Sigmoid colon (tissue), 7 donors: ENCODE data around the gene BNIP5. TPM values are rescaled to one million over a fixed set of nuclear protein-coding genes. Genes with fewer than 3 reads are reported as not detected.
"Not testable (repeated sequence)": the region's sequence is repeated elsewhere in the genome, so short reads cannot be mapped to it uniquely, and the experiment has no call there.

Source experiments
- DNase-seq: peaks from one replicate; pipeline ENCODE4 v3.0.0-alpha.2; 2019
- H3K27ac ChIP-seq, 4 donors: fragments of 200-600 bp; sonication (generic); one replicate each; pipeline ENCODE4 v1.5.1; 2016 to 2019; ENCODE audit warnings: mild to moderate bottlenecking in 1 of 4
- H3K27me3 ChIP-seq, 3 donors: fragments of 200-600 bp; sonication (generic); one replicate each; pipeline ENCODE4 v1.5.1; 2019; ENCODE audit warnings: mild to moderate bottlenecking in 1 of 3
- H3K36me3 ChIP-seq, 4 donors: fragments of 200-600 bp; sonication (generic); one replicate each; pipeline ENCODE4 v1.5.1; 2016 to 2019
- H3K4me1 ChIP-seq, 4 donors: fragments of 200-600 bp; sonication (generic); one replicate each; pipeline ENCODE4 v1.5.1; 2017 to 2019
- H3K4me3 ChIP-seq, 4 donors: fragments of 200-600 bp; sonication (generic); one replicate each; pipeline ENCODE4 v1.5.1; 2017 to 2019; ENCODE audit warnings: mild to moderate bottlenecking in 2 of 4, moderate library complexity in 1 of 4
- H3K9me3 ChIP-seq, 4 donors: fragments of 200-600 bp in 3 of 4; sonication (generic) in 3 of 4; one replicate each; pipeline versions ENCODE4 v1.5.1 to v1.6.1; 2013 to 2019
- EP300 ChIP-seq, 4 donors: sonication (generic); formaldehyde crosslinking; IDR thresholded peaks; one replicate each; pipeline ENCODE4 v1.6.1; 2017; ENCODE audit warnings: antibody characterized with exemption in 4 of 4
- POLR2A ChIP-seq, 2 donors: fragments of 450-650 bp; IDR thresholded peaks; one replicate each; pipeline ENCODE4 v1.6.1; 2016; ENCODE audit warnings: antibody characterized with exemption in 2 of 2, mild to moderate bottlenecking in 2 of 2, moderate library complexity in 2 of 2
- POLR2AphosphoS5 ChIP-seq, 4 donors: sonication (generic); formaldehyde crosslinking; IDR thresholded peaks; one replicate each; pipeline ENCODE4 v1.6.1; 2017; ENCODE audit warnings: antibody characterized with exemption in 4 of 4
- WGBS, 2 donors: extraction: QIAGEN DNeasy Blood & Tissue Kit; methylation state at CpG; one replicate each; pipeline ENCODE4 v1.1.7; 2013; 5-methylcytosine and 5-hydroxymethylcytosine counted together
- intact Hi-C: fragments of 100-400 bp; cut with DNase I; formaldehyde crosslinking; loops from one replicate; pipeline ENCODE4 v1.15.1; 2023
- polyA plus RNA-seq, 3 donors: library from polyadenylated mRNA; stranded (reverse); fragments of 200-250 nt; gene quantifications; one replicate each; pipeline ENCODE4 v1.2.3, GENCODE V29; 2013
- total RNA-seq, 4 donors: library from RNA; depleted of rRNA; stranded (reverse); fragments of >200 nt; gene quantifications; one replicate each; pipeline ENCODE4 v1.1.0, GENCODE V29; 2016
- TF ChIP-seq, protein P1 (sequence below), 4 experiments: fragments of 450-650 bp in 3 of 4; fragments of 200-600 bp in 1 of 4; IDR thresholded peaks; one replicate each; pipeline ENCODE4 v1.5.1; 2016 to 2019; ENCODE audit warnings: antibody characterized with exemption in 4 of 4, mild to moderate bottlenecking in 3 of 4, moderate library complexity in 2 of 4
- donor health status: healthy with polysubstance abuse.
- donor health status: Bipolar disorder and iron deficiency.
- donor health status: healthy.

The BNIP5 gene
- total and polyA plus RNA-seq, 7 donors, result 5.5 to 9.0 (median 8.6) TPM; not detected in 4

DNA sequence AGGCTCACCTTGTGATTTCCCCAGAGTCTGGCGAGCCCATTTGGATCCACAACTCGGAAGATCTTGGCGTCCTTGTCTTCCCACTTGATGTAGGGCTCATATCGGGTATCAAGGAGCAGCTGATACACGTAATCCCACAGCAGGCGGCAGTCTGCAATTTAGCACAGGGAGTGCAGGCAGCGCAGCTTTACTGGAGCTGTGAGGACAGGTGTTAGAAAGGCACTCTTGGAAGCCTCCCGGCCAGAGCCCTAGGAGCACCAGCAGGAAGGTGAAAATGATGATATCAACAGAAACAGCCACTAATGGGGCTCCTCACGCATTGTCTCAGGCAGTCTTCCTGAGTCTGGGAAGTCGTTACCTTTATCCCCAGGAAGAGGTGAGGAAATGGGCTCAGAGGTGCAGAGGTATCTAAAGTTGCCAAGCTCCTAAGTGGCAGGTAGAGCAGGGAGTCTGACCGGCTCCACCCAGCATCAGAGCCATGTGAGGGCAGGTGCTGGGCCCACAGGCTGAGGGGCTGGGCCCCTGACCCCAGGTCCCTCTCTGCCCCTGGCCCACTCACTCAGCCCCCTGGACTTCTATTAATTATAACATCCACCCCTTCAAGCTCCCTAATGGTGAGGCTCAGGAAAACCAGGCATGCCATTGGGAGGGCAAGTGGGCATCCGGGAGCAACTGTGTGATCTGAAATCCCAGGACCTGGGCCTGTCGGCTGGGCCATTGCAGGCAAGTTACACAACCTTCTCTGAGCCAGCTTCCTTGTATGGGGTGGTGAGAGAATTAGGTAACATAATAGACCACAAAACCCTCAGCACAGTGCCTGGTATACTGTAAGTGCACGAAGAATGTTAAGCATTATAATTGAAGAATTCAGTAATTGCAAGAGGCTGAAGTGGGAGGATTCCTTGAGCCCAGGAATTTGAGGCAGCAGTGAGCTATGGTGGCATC lies 32.5 kb upstream of the BNIP5 start:
- no peak for DNase-seq
- no peaks in the 10 kb centered on the region for H3K4me1 ChIP-seq
- WGBS, 2 donors, result 88 to 93% methylated on average over 14 of the region's 14 CpGs
- H3K36me3 ChIP-seq, result no peaks in the 10 kb centered on the region
- intact Hi-C loops, result no loop called here
- no peak overlapping the region for H3K27ac ChIP-seq
- TF ChIP-seq EP300 (IDR thresholded peaks at IDR 0.05), result no peak
- TF ChIP-seq, protein P1, sequence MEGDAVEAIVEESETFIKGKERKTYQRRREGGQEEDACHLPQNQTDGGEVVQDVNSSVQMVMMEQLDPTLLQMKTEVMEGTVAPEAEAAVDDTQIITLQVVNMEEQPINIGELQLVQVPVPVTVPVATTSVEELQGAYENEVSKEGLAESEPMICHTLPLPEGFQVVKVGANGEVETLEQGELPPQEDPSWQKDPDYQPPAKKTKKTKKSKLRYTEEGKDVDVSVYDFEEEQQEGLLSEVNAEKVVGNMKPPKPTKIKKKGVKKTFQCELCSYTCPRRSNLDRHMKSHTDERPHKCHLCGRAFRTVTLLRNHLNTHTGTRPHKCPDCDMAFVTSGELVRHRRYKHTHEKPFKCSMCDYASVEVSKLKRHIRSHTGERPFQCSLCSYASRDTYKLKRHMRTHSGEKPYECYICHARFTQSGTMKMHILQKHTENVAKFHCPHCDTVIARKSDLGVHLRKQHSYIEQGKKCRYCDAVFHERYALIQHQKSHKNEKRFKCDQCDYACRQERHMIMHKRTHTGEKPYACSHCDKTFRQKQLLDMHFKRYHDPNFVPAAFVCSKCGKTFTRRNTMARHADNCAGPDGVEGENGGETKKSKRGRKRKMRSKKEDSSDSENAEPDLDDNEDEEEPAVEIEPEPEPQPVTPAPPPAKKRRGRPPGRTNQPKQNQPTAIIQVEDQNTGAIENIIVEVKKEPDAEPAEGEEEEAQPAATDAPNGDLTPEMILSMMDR (IDR thresholded peaks at IDR 0.05), result no peak
- no peak for TF ChIP-seq POLR2AphosphoS5 (IDR thresholded peaks at IDR 0.05)
- no peak for TF ChIP-seq POLR2A (IDR thresholded peaks at IDR 0.05)
- H3K4me3 ChIP-seq, result no peak overlapping the region
- no peaks in the 10 kb centered on the region for H3K9me3 ChIP-seq
- H3K27me3 ChIP-seq, result no peaks in the 10 kb centered on the region

DNA sequence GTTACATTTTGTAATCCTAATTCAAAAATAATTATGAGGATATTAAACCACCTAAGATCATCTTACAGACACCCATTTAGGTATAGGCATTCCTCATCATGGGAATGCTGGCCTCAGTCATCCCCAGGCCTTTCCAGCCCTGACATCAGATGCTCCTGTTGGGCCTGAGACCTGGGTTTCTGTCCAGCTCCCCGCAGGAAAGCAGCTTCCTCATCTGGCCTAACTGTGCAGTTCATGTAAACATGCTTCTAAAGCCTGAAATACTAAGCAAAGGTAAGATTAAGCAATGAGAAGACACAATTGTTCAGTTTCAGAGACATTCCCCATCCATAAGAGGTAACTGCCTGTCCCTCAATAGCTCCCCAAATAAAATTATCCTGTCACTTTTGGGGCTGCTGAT lies 31.7 kb upstream of the BNIP5 start:
- no peaks in the 10 kb centered on the region for H3K9me3 ChIP-seq
- WGBS, 2 donors, result 79 to 90% methylated on average over 1 of the region's 1 CpG
- intact Hi-C loops, result no loop called here

DNA sequence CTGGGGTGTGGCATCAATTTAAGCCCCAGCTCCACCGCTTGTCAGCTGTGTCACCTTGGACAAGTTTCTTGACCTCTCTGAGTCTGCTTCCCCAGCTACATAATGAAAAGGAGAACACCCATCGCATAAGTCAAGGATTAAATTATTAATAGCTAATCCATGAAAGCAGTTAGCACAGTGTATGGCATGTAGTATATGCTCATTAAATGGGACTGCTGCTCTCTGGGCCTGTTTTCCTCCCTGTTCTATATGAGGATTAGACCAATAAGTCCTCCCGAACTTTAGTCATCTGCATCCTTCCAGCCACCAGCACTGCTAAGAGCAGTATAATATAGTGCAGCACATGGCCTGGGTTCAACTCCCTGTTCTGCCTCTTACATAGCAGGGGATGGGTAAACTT lies 31.1 kb upstream of the BNIP5 start:
- no peak for DNase-seq
- 92 to 98% methylated on average over 3 of the region's 3 CpGs for WGBS, 2 donors
- intact Hi-C loops, result no loop called here

More for the DNA sequence above, 31.7 kb upstream of the BNIP5 start:
- no peak for DNase-seq
- no peaks in the 10 kb centered on the region for H3K27me3 ChIP-seq
- TF ChIP-seq POLR2A (IDR thresholded peaks at IDR 0.05), result no peak
- no peak for TF ChIP-seq EP300 (IDR thresholded peaks at IDR 0.05)
- no peak for TF ChIP-seq POLR2AphosphoS5 (IDR thresholded peaks at IDR 0.05)
- TF ChIP-seq, protein P1 (IDR thresholded peaks at IDR 0.05), result no peak
- no peak overlapping the region for H3K4me3 ChIP-seq
- H3K27ac ChIP-seq, result no peak overlapping the region
- no peaks in the 10 kb centered on the region for H3K4me1 ChIP-seq
- H3K36me3 ChIP-seq, result no peaks in the 10 kb centered on the region

DNA sequence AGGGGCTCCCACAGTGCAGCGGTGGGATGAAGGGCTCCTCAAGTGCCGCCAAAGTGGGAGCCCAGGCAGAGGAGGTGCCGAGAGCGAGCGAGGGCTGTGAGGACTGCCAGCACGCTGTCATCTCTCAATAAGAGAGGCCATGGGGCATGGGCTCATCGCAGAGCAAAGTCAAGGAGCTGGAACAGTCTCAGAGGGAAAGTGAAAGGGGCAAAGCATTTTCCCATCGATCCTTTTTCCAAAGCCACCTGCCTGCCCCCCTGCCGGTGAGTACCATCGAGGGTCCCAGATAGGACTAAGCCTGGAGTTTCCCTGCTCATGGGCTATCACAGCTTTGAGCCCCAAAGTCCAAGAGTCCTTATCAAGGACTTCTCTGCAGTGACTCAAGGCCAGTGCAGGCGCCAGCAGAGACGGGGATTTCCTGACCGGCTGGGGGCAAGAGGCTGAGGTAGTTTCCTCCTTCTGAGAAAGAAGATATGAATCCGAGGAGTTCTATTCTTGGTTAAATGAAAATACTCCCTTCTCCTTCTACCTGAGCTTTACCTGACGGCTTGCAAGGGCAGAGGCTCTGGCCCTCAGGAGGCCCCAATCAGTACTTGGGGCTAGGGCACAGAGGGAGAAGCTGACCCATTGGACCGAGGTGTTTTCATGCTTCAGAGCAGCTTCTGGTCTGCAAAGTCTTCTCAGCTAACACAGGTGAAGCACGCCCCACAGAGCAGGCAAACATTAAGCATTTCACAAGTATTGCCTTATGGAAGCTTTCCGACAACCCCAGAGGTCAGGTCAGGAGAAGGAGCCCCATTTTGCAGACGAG lies 28.2 kb upstream of the BNIP5 start:
- no peak for DNase-seq
- Histone ChIP-seq H3K4me3 (no peak overlapping the region), H3K4me1 (peaks cover 0 to 8% (median 6%) of the 10 kb centered on the region in 4 donors), H3K36me3 (no peaks in the 10 kb centered on the region), H3K27ac (no peak overlapping the region), H3K27me3 (no peaks in the 10 kb centered on the region), H3K9me3 (no peaks in the 10 kb centered on the region)
- intact Hi-C loops, result loop anchor here (5.0 kb wide), 1 partner anchor 243 kb away; no protein-coding TSS in a partner anchor
- WGBS, 2 donors, result 77% methylated on average over 18 to 19 of the region's 19 CpGs
- TF ChIP-seq POLR2A (IDR thresholded peaks at IDR 0.05) (no peak), EP300 (IDR thresholded peaks at IDR 0.05) (no peak), POLR2AphosphoS5 (IDR thresholded peaks at IDR 0.05) (no peak)
- TF ChIP-seq, protein P1 (IDR thresholded peaks at IDR 0.05), result no peak

More for the DNA sequence above, 31.1 kb upstream of the BNIP5 start:
- H3K27ac ChIP-seq, result no peak overlapping the region
- TF ChIP-seq POLR2AphosphoS5 (IDR thresholded peaks at IDR 0.05), result no peak
- no peak for TF ChIP-seq POLR2A (IDR thresholded peaks at IDR 0.05)
- no peak for TF ChIP-seq EP300 (IDR thresholded peaks at IDR 0.05)
- TF ChIP-seq, protein P1 (IDR thresholded peaks at IDR 0.05), result no peak
- H3K27me3 ChIP-seq, result no peaks in the 10 kb centered on the region
- H3K36me3 ChIP-seq, result no peaks in the 10 kb centered on the region
- H3K9me3 ChIP-seq, result no peaks in the 10 kb centered on the region
- no peak overlapping the region for H3K4me3 ChIP-seq
- H3K4me1 ChIP-seq, result no peaks in the 10 kb centered on the region

DNA sequence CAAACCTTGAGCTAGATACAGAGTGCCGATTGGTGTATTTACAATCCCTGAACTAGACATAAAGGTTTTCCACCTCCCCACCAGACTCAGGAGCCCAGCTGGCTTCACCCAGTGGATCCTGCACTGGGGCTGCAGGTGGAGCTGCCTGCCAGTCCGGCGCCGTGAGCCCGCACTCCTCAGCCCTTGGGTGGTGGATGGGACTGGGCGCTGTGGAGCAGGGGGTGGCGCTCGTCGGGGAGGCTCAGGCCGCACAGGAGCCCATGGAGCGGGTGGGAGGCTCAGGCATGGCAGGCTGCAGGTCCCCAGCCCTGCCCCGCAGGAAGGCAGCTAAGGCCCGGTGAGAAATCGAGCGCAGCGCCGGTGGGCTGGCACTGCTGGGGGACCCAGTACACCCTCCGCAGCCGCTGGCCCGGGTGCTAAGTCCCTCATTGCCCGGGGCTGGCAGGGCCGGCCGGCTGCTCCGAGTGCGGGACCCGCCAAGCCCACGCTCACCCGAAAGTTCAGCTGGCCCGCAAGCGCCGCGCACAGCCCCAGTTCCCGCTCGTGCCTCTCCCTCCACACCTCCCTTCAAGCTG lies 27.5 kb upstream of the BNIP5 start:
- H3K27ac ChIP-seq, DNase-seq, H3K9me3 ChIP-seq, H3K4me1 ChIP-seq, H3K27me3 ChIP-seq, H3K36me3 ChIP-seq, H3K4me3 ChIP-seq: not testable (repeated sequence)
- intact Hi-C loops, result loop anchor here (5.0 kb wide), 1 partner anchor 242 kb away; no protein-coding TSS in a partner anchor
- 97 to 99% methylated on average over 34 of the region's 34 CpGs for WGBS, 2 donors

DNA sequence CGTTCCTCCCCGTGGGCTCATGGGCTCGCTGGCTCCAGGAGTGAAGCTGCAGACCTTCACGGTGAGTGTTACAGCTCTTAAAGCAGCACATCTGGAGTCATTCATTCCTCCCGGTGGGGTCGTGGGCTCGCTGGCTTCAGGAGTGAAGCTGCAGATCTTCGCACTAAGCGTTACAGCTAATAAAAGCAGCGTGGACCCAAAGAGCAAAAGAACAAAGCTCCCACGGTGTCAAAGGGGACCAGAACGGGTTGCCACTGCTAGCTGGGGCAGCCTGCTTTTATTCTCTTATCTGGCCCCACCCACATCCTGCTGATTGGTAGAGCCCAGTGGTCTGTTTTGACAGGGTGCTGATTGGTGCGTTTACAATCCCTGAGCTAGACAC lies 26.7 kb upstream of the BNIP5 start:
- peaks cover 0 to 14% (median 13%) of the 10 kb centered on the region in 4 donors for H3K4me1 ChIP-seq
- not testable (repeated sequence) for H3K9me3 ChIP-seq, H3K27me3 ChIP-seq, H3K4me3 ChIP-seq, H3K36me3 ChIP-seq, DNase-seq, H3K27ac ChIP-seq
- WGBS, 2 donors, result 90 to 92% methylated on average over 13 of the region's 13 CpGs
- intact Hi-C loops, result loop anchor here (5.0 kb wide), 1 partner anchor 241 kb away; no protein-coding TSS in a partner anchor
